ENCODE measurements around the gene CHTF18. TPM values are rescaled to one million over a fixed set of nuclear protein-coding genes. Genes with fewer than 3 reads are reported as not detected.

CHTF18 gene
- total and polyA plus RNA-seq, 10 donors: 8.9 to 55.0 (median 26.0) TPM

- no peaks in the 10 kb centered on the region for H3K9me3 ChIP-seq
- no peaks in the 10 kb centered on the region for H3K36me3 ChIP-seq
- H3K4me1 ChIP-seq: no peaks in the 10 kb centered on the region
- intact Hi-C loops (cut with DNase I; ENCODE audit: low total_unique reads): no loop called here
- 15 to 22% (median 16%) methylated on average over 14 to 16 of the region's 16 CpGs for WGBS, 5 donors
- peaks cover 0 to 89% (median 51%) of the 10 kb centered on the region in 7 donors for H3K27me3 ChIP-seq (replicated peaks in 1 of 7)
- no peak overlapping the region for H3K4me3 ChIP-seq
- H3K27ac ChIP-seq: no peak overlapping the region
- no peak for DNase-seq
- TF ChIP-seq POLR2A (IDR thresholded peaks at IDR 0.05): no peak
- TF ChIP-seq CTCF (IDR thresholded peaks at IDR 0.05 in 8 of 11, conservative IDR thresholded peaks at IDR 0.05 in 3 of 11): no peak
- no peak for TF ChIP-seq POLR2AphosphoS5 (IDR thresholded peaks at IDR 0.05)
Observed at GRCh38 chr16:777826-778225, 10.6 kb upstream of the CHTF18 start.

GRCh38 chr16:778447-778846 lies 10.0 kb upstream of the CHTF18 start:
- intact Hi-C loops (cut with DNase I; ENCODE audit: low total_unique reads): no loop called here
- WGBS, 5 donors: 82 to 90% (median 87%) methylated on average over 11 of the region's 11 CpGs
- Histone ChIP-seq H3K9me3 (no peaks in the 10 kb centered on the region), H3K36me3 (no peaks in the 10 kb centered on the region), H3K27ac (no peak overlapping the region), H3K27me3 (replicated peaks in 1 of 7) (peaks cover 0 to 95% (median 56%) of the 10 kb centered on the region in 7 donors), H3K4me1 (no peaks in the 10 kb centered on the region), H3K4me3 (no peak overlapping the region)
- TF ChIP-seq POLR2AphosphoS5 (IDR thresholded peaks at IDR 0.05): no peak
- TF ChIP-seq POLR2A (IDR thresholded peaks at IDR 0.05): no peak
- TF ChIP-seq CTCF (IDR thresholded peaks at IDR 0.05 in 8 of 11, conservative IDR thresholded peaks at IDR 0.05 in 3 of 11): no peak
- no peak for DNase-seq

- intact Hi-C loops (cut with DNase I; ENCODE audit: low total_unique reads): no loop called here
- WGBS, 5 donors: 74 to 93% (median 85%) methylated on average over 6 of the region's 6 CpGs
- H3K27me3 ChIP-seq (replicated peaks in 1 of 7): peaks cover 0 to 96% (median 56%) of the 10 kb centered on the region in 7 donors
Observed at GRCh38 chr16:778909-779527, 9.4 kb upstream of the CHTF18 start.

More at GRCh38 chr16:778909-779527, 9.4 kb upstream of the CHTF18 start:
- DNase-seq: no peak
- Histone ChIP-seq H3K4me1 (no peaks in the 10 kb centered on the region), H3K36me3 (no peaks in the 10 kb centered on the region), H3K27ac (no peak overlapping the region), H3K9me3 (no peaks in the 10 kb centered on the region), H3K4me3 (no peak overlapping the region)
- TF ChIP-seq CTCF (IDR thresholded peaks at IDR 0.05 in 8 of 11, conservative IDR thresholded peaks at IDR 0.05 in 3 of 11) (no peak), POLR2AphosphoS5 (IDR thresholded peaks at IDR 0.05) (no peak), POLR2A (IDR thresholded peaks at IDR 0.05) (no peak)
